DOHH2 (cell line): Measurements from ENCODE around the gene C11orf52.

Experiments used
- EZH2phosphoT487 ChIP-seq: fragments of 200-600 bp; sonication (generic); IDR thresholded peaks from 2 replicates; pipeline ENCODE4 v1.6.1; 2017; ENCODE audit warnings: borderline replicate concordance, mild to moderate bottlenecking, antibody characterized with exemption, low read length, moderate library complexity, mixed read lengths
- TF ChIP-seq, protein P1 (sequence below): fragments of 200-600 bp; sonication (generic); IDR thresholded peaks from one replicate; pipeline ENCODE4 v1.5.1; 2014; ENCODE audit warnings: antibody characterized with exemption, mild to moderate bottlenecking, low read depth, low read length; ENCODE audit not compliant: poor library complexity, severe bottlenecking

DNA sequence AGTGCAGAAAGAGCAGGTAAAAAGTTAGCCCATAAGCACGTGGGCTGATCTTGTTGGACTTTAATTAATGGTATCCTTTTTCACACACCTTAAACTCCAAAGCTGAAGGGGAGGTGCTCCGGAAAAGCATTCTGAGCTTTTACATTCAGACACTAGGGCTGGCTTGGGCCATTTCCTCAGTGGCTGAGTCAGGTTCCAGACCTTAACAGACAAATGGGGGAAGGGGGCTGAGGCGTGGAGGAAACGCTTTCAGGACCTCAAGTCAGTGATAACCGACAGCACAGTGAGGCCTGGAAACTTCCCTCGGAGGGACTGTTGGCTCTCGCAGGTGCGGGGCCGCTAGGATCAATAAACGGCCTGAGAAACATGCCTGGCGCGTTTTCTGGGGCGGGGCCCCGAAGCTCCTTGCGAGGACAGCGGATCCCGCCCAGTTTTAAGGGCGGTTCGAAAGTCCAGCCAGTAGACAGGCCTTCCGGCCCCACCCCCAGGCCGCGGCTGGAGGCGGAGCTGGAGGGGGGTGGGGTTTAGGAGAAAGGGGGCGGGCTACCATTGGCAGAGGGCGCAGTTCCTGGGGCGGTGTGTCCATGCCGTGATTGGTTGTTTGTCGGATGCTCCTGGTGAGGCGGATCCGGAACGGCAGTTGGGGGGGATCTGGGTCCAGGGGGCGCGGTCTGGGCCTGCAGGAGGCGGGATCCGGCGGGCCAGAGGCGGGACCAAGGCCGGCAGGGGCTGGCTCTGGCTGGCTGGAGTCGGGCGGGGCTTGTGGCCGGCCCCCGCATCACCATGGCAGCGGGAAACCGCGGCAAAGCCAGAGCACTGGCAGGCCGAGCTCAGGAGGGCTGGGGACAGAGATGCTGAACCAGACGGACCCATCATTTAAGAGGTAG, 8.0 kb downstream of the C11orf52 start:
- TF ChIP-seq, protein P1, sequence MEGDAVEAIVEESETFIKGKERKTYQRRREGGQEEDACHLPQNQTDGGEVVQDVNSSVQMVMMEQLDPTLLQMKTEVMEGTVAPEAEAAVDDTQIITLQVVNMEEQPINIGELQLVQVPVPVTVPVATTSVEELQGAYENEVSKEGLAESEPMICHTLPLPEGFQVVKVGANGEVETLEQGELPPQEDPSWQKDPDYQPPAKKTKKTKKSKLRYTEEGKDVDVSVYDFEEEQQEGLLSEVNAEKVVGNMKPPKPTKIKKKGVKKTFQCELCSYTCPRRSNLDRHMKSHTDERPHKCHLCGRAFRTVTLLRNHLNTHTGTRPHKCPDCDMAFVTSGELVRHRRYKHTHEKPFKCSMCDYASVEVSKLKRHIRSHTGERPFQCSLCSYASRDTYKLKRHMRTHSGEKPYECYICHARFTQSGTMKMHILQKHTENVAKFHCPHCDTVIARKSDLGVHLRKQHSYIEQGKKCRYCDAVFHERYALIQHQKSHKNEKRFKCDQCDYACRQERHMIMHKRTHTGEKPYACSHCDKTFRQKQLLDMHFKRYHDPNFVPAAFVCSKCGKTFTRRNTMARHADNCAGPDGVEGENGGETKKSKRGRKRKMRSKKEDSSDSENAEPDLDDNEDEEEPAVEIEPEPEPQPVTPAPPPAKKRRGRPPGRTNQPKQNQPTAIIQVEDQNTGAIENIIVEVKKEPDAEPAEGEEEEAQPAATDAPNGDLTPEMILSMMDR = no peak
- TF ChIP-seq EZH2phosphoT487 = no peak
